ENCODE measurements around the gene DERA.
"Not testable (repeated sequence)": the region's sequence is repeated elsewhere in the genome, so short reads cannot be mapped to it uniquely, and the experiment has no call there.

Gene DERA

DNA sequence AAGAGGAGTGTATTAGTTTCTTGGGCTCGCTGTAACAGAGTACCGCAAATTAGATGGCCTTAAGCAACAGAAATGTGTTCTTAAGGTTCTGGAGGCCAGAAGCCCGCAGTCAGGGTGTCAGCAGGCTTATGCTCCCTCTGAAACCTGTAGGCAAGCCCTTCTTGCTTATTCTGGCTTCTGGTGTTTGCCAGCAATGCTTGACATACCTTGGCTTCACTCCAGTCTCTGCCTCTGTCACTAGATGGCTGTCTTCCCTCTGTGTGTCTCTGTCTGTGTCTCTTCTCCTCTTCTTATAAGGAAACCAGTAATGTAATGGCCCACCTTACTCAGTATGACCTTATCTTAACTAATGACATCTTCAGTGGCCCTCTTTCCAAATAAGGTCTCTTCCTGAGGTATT is 85.1 kb downstream of the DERA start:
- no peak overlapping the region for H3K4me3 ChIP-seq (ENCODE audit: low read depth in 1 of 2, low read length in 2 of 2)
- peaks cover 0 to 3% of the 10 kb centered on the region in 2 donors for H3K36me3 ChIP-seq (ENCODE audit: control insufficient read depth in 1 of 2, insufficient read depth in 2 of 2, low read length in 2 of 2)
- no peaks in the 10 kb centered on the region for H3K27me3 ChIP-seq (ENCODE audit: control insufficient read depth in 1 of 2, insufficient read depth in 2 of 2, low read length in 2 of 2)
- no peaks in the 10 kb centered on the region for H3K9me3 ChIP-seq (ENCODE audit: control insufficient read depth in 1 of 2, low read length in 2 of 2)
- H3K27ac ChIP-seq (ENCODE audit: low read depth, low read length): no peak overlapping the region
- H3K9ac ChIP-seq (ENCODE audit: low read depth in 1 of 2, low read length in 2 of 2): no peak overlapping the region
- H3K4me1 ChIP-seq (ENCODE audit: control insufficient read depth in 1 of 2, insufficient read depth in 2 of 2, low read length in 2 of 2): no peaks in the 10 kb centered on the region

DNA sequence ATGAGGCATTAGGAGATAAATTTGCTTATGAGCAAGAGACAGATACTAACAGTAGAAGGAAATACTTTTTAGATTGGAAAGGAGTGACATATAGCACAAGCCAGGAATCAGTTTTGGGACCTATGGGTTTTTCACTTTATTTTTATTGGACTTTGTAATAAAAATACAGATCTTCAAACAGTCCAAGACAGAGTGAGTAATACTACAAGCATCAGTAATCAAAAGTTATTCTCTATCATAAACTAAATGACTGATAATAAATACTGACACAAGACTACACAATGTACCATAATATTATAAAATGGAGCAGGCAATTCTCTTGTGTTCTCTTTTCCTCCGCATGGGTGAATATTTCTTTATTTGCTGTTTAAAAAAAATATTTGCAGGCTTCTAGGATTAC is 85.8 kb downstream of the DERA start:
- H3K27me3 ChIP-seq (ENCODE audit: control insufficient read depth in 1 of 2, insufficient read depth in 2 of 2, low read length in 2 of 2): no peaks in the 10 kb centered on the region
- no peaks in the 10 kb centered on the region for H3K4me1 ChIP-seq (ENCODE audit: control insufficient read depth in 1 of 2, insufficient read depth in 2 of 2, low read length in 2 of 2)
- no peaks in the 10 kb centered on the region for H3K9me3 ChIP-seq (ENCODE audit: control insufficient read depth in 1 of 2, low read length in 2 of 2)
- no peak overlapping the region for H3K27ac ChIP-seq (ENCODE audit: low read depth, low read length)
- H3K9ac ChIP-seq (ENCODE audit: low read depth in 1 of 2, low read length in 2 of 2): no peak overlapping the region
- no peak overlapping the region for H3K4me3 ChIP-seq (ENCODE audit: low read depth in 1 of 2, low read length in 2 of 2)
- H3K36me3 ChIP-seq (ENCODE audit: control insufficient read depth in 1 of 2, insufficient read depth in 2 of 2, low read length in 2 of 2): peaks cover 0 to 3% of the 10 kb centered on the region in 2 donors

DNA sequence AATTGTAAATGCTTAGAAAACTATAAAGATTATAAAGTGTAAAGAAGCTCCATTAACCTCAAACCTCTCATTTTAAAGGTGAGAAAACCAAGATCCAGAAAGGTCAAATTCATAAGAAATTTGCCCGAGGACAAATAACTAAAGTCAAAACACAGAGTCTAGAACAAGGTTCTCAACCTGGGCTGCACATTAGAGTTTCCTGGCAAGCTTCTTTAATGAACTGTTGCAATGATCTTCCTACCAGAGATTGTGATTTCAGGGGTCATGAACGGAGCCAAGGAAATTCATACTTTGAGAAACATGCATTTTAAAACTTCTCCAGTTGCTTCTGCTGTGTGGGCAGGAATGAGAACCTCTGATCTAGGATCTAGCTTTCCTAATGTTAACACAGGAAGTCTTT is 86.8 kb downstream of the DERA start:
- H3K9ac ChIP-seq (ENCODE audit: low read depth in 1 of 2, low read length in 2 of 2): no peak overlapping the region
- H3K27ac ChIP-seq (ENCODE audit: low read depth, low read length): no peak overlapping the region
- peaks cover 0 to 3% of the 10 kb centered on the region in 2 donors for H3K36me3 ChIP-seq (ENCODE audit: control insufficient read depth in 1 of 2, insufficient read depth in 2 of 2, low read length in 2 of 2)
- H3K27me3 ChIP-seq (ENCODE audit: control insufficient read depth in 1 of 2, insufficient read depth in 2 of 2, low read length in 2 of 2): no peaks in the 10 kb centered on the region
- no peak overlapping the region for H3K4me3 ChIP-seq (ENCODE audit: low read depth in 1 of 2, low read length in 2 of 2)
- H3K9me3 ChIP-seq (ENCODE audit: control insufficient read depth in 1 of 2, low read length in 2 of 2): no peaks in the 10 kb centered on the region
- H3K4me1 ChIP-seq (ENCODE audit: control insufficient read depth in 1 of 2, insufficient read depth in 2 of 2, low read length in 2 of 2): no peaks in the 10 kb centered on the region

DNA sequence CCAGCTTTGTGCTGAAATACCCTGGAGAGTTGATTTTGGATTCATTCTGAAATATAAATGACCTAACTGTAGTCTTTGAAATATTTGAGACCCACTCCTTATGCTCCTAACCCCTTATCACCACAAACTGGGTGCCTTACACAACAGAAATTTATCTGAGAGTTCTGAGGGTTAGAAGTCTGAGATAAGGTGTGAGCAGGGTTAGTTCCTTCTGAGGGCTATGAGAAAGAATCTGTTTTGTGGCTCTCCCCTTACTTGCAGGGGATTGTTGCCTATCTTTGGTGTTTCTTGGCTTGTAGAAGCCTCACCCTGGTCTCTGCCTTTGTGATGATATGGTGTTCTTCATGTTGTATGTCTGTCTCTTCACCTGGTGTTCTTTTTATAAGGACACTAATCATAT is 91.7 kb downstream of the DERA start:
- Histone ChIP-seq H3K27ac (ENCODE audit: low read depth, low read length) (no peak overlapping the region), H3K4me1 (ENCODE audit: control insufficient read depth in 1 of 2, insufficient read depth in 2 of 2, low read length in 2 of 2) (no peaks in the 10 kb centered on the region), H3K27me3 (ENCODE audit: control insufficient read depth in 1 of 2, insufficient read depth in 2 of 2, low read length in 2 of 2) (no peaks in the 10 kb centered on the region), H3K36me3 (ENCODE audit: control insufficient read depth in 1 of 2, insufficient read depth in 2 of 2, low read length in 2 of 2) (peaks cover 5% of the 10 kb centered on the region in 2 donors), H3K4me3 (ENCODE audit: low read depth in 1 of 2, low read length in 2 of 2) (no peak overlapping the region), H3K9me3 (ENCODE audit: control insufficient read depth in 1 of 2, low read length in 2 of 2) (no peaks in the 10 kb centered on the region), H3K9ac (ENCODE audit: low read depth in 1 of 2, low read length in 2 of 2) (no peak overlapping the region)

DNA sequence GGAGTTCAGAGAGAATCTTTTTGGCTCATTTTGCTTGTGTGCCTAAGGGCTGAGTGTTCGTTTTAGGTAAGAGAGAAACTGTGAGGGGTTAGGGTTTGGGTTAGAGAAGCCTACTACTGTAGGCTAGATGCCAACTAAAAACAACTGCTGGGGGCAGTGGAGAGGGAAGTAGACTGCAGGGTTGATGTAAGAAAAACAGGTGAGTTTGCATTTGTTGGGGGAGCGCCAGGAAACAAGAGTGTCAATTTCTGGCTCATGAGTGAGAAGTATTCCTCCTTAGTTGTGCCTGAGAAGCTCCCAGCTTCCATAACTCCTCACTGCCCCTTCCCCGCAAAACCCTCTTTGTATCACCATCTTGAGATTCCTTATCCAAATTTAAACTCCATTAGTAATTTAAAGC is 92.3 kb downstream of the DERA start:
- Histone ChIP-seq H3K4me3 (ENCODE audit: low read depth in 1 of 2, low read length in 2 of 2) (no peak overlapping the region), H3K4me1 (ENCODE audit: control insufficient read depth in 1 of 2, insufficient read depth in 2 of 2, low read length in 2 of 2) (no peaks in the 10 kb centered on the region), H3K27ac (ENCODE audit: low read depth, low read length) (no peak overlapping the region), H3K9me3 (ENCODE audit: control insufficient read depth in 1 of 2, low read length in 2 of 2) (no peaks in the 10 kb centered on the region), H3K9ac (ENCODE audit: low read depth in 1 of 2, low read length in 2 of 2) (no peak overlapping the region), H3K27me3 (ENCODE audit: control insufficient read depth in 1 of 2, insufficient read depth in 2 of 2, low read length in 2 of 2) (no peaks in the 10 kb centered on the region), H3K36me3 (ENCODE audit: control insufficient read depth in 1 of 2, insufficient read depth in 2 of 2, low read length in 2 of 2) (peaks cover 5% of the 10 kb centered on the region in 2 donors)

DNA sequence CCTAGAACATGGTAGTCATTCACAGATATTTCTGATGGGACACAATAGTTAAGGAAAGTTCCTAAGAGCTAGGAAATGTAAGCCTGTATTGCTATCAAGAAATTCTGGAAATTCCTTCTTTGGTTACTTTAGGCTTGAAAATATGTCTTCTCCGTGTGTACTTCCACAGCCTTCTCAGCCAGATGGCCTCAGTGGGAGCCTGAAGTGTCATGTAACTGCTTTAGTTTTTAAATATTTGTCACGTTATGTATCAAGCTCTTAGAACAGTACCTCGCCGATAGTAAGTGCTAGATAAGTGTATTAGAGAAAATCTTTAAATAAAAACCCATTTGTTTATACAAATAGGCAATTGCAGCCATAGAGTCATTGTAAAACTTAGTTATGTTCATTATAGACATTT is 95.6 kb downstream of the DERA start:
- Histone ChIP-seq H3K4me1 (ENCODE audit: control insufficient read depth in 1 of 2, insufficient read depth in 2 of 2, low read length in 2 of 2) (no peaks in the 10 kb centered on the region), H3K36me3 (ENCODE audit: control insufficient read depth in 1 of 2, insufficient read depth in 2 of 2, low read length in 2 of 2) (peaks cover 2 to 5% of the 10 kb centered on the region in 2 donors), H3K9ac (ENCODE audit: low read depth in 1 of 2, low read length in 2 of 2) (no peak overlapping the region), H3K27me3 (ENCODE audit: control insufficient read depth in 1 of 2, insufficient read depth in 2 of 2, low read length in 2 of 2) (no peaks in the 10 kb centered on the region), H3K9me3 (ENCODE audit: control insufficient read depth in 1 of 2, low read length in 2 of 2) (no peaks in the 10 kb centered on the region), H3K27ac (ENCODE audit: low read depth, low read length) (no peak overlapping the region), H3K4me3 (ENCODE audit: low read depth in 1 of 2, low read length in 2 of 2) (no peak overlapping the region)

DNA sequence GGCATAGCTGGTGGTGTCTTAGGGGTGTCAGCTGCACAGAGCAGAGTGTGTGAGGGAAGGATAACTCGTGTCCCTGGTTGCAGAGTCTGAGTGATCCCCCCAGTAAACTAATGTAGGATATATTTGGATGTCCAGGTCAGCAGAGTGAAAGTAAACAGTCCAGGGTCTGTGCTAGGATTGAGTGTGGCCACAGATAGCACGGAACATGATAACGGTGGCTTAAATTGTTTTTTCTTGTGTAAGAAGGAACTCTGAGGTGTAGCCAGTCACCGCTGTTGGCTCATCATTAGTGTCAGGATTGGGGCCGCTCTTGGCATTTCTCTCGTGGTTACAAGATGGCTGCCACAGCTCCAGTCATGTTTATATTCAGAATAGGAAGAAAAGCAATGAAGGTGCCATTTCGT is 97.3 kb downstream of the DERA start:
- H3K9ac ChIP-seq (ENCODE audit: low read depth in 1 of 2, low read length in 2 of 2): no peak overlapping the region
- no peak overlapping the region for H3K27ac ChIP-seq (ENCODE audit: low read depth, low read length)
- H3K9me3 ChIP-seq (ENCODE audit: control insufficient read depth in 1 of 2, low read length in 2 of 2): no peaks in the 10 kb centered on the region
- H3K36me3 ChIP-seq (ENCODE audit: control insufficient read depth in 1 of 2, insufficient read depth in 2 of 2, low read length in 2 of 2): peaks cover 2 to 5% of the 10 kb centered on the region in 2 donors
- H3K27me3 ChIP-seq (ENCODE audit: control insufficient read depth in 1 of 2, insufficient read depth in 2 of 2, low read length in 2 of 2): no peaks in the 10 kb centered on the region
- H3K4me3 ChIP-seq (ENCODE audit: low read depth in 1 of 2, low read length in 2 of 2): no peak overlapping the region
- H3K4me1 ChIP-seq (ENCODE audit: control insufficient read depth in 1 of 2, insufficient read depth in 2 of 2, low read length in 2 of 2): no peaks in the 10 kb centered on the region

DNA sequence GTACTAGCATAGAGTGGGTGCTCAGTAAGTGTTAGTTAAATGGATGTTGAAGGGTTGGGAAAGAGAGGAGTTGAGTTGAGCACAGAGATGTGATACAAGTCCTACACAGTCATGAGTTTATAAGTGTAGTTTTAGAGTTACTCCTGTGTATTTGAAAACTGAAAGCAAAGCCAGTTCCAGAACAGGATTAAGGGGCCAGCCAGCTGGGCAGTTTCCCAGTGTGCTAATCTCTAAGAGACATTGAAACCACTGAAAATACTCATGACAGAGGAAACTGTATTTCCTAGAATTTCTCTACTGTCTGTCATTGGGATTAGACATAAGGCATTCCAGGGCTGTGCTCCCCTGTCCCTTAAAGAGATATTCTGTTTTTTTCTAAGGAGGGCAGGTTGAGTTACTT is 101.0 kb downstream of the DERA start:
- no peak overlapping the region for H3K9ac ChIP-seq (ENCODE audit: low read depth in 1 of 2, low read length in 2 of 2)
- H3K27me3 ChIP-seq (ENCODE audit: control insufficient read depth in 1 of 2, insufficient read depth in 2 of 2, low read length in 2 of 2): no peaks in the 10 kb centered on the region
- no peak overlapping the region for H3K27ac ChIP-seq (ENCODE audit: low read depth, low read length)
- H3K9me3 ChIP-seq (ENCODE audit: control insufficient read depth in 1 of 2, low read length in 2 of 2): peaks cover 9 to 17% of the 10 kb centered on the region in 2 donors
- H3K4me3 ChIP-seq (ENCODE audit: low read depth in 1 of 2, low read length in 2 of 2): no peak overlapping the region
- no peaks in the 10 kb centered on the region for H3K4me1 ChIP-seq (ENCODE audit: control insufficient read depth in 1 of 2, insufficient read depth in 2 of 2, low read length in 2 of 2)
- peaks cover 0 to 13% of the 10 kb centered on the region in 2 donors for H3K36me3 ChIP-seq (ENCODE audit: control insufficient read depth in 1 of 2, insufficient read depth in 2 of 2, low read length in 2 of 2)

DNA sequence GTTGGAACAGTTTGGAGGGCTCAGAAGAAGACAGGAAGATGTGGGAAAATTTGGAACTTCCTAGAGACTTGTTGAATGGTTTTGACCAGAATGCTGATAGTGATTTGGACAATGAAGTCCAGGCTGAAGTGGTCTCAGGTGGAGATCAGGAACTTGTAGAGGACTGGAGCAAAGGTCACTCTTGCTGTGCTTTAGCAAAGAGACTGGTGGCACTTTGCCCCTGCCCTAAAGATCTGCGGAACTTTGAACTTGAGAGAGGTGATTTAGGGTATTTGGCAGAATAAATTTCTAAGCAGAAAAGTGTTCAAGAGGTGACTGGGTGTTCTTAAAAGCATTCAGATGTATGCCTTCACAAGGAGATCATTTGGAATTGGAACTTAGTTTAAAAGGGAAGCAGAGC is 102.6 kb downstream of the DERA start:
- H3K27me3 ChIP-seq (ENCODE audit: control insufficient read depth in 1 of 2, insufficient read depth in 2 of 2, low read length in 2 of 2); H3K4me3 ChIP-seq (ENCODE audit: low read depth in 1 of 2, low read length in 2 of 2); H3K9ac ChIP-seq (ENCODE audit: low read depth in 1 of 2, low read length in 2 of 2); H3K27ac ChIP-seq (ENCODE audit: low read depth, low read length); H3K4me1 ChIP-seq (ENCODE audit: control insufficient read depth in 1 of 2, insufficient read depth in 2 of 2, low read length in 2 of 2): not testable (repeated sequence)
- H3K36me3 ChIP-seq (ENCODE audit: control insufficient read depth in 1 of 2, insufficient read depth in 2 of 2, low read length in 2 of 2): peaks cover 0 to 13% of the 10 kb centered on the region in 2 donors
- peaks cover 9 to 17% of the 10 kb centered on the region in 2 donors for H3K9me3 ChIP-seq (ENCODE audit: control insufficient read depth in 1 of 2, low read length in 2 of 2)

DNA sequence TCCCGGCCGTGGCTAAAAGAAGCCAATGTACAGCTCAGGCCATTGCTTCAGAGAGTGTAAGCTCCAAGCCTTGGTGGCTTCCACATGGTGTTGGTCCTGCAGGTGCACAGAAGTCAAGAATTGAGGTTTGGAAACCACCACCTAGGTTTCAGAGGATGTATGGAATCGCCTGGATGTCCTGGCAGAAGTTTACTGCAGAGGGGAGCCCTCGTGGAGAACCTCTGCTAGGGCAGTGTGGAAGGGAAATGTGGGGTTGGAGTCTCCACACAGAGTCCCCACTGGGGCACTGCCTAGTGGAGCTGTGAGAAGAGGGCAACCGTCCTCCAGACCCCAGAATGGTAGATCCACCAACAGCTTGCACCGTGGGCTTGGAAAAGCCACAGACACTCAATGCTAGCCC is 103.3 kb downstream of the DERA start:
- peaks cover 0 to 13% of the 10 kb centered on the region in 2 donors for H3K36me3 ChIP-seq (ENCODE audit: control insufficient read depth in 1 of 2, insufficient read depth in 2 of 2, low read length in 2 of 2)
- H3K4me3 ChIP-seq (ENCODE audit: low read depth in 1 of 2, low read length in 2 of 2); H3K27ac ChIP-seq (ENCODE audit: low read depth, low read length); H3K9ac ChIP-seq (ENCODE audit: low read depth in 1 of 2, low read length in 2 of 2); H3K27me3 ChIP-seq (ENCODE audit: control insufficient read depth in 1 of 2, insufficient read depth in 2 of 2, low read length in 2 of 2); H3K4me1 ChIP-seq (ENCODE audit: control insufficient read depth in 1 of 2, insufficient read depth in 2 of 2, low read length in 2 of 2): not testable (repeated sequence)
- H3K9me3 ChIP-seq (ENCODE audit: control insufficient read depth in 1 of 2, low read length in 2 of 2): peaks cover 9 to 17% of the 10 kb centered on the region in 2 donors

DNA sequence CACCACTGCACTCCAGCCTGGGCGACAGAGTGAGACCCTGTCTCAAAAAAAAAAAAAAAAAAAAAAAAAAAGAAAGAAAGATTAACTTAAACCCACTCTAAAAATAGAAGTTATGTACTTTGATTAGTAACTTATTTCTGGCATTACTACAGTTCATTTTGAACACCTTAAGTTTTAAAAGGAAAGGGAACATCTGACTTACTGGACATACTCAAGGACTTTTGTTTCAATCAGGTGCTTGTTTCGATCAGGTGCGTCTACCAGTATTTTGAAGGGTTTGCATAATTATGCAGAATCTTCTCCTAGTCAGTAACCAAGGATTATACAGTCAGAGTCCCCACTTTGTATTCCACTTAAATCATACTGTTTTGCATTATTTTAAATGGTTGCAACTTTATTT is 105.6 kb downstream of the DERA start:
- Histone ChIP-seq H3K9me3 (ENCODE audit: control insufficient read depth in 1 of 2, low read length in 2 of 2) (peaks cover 17% of the 10 kb centered on the region in 2 donors), H3K27ac (ENCODE audit: low read depth, low read length) (no peak overlapping the region), H3K36me3 (ENCODE audit: control insufficient read depth in 1 of 2, insufficient read depth in 2 of 2, low read length in 2 of 2) (peaks cover 0 to 13% of the 10 kb centered on the region in 2 donors), H3K27me3 (ENCODE audit: control insufficient read depth in 1 of 2, insufficient read depth in 2 of 2, low read length in 2 of 2) (no peaks in the 10 kb centered on the region), H3K4me3 (ENCODE audit: low read depth in 1 of 2, low read length in 2 of 2) (no peak overlapping the region), H3K9ac (ENCODE audit: low read depth in 1 of 2, low read length in 2 of 2) (no peak overlapping the region), H3K4me1 (ENCODE audit: control insufficient read depth in 1 of 2, insufficient read depth in 2 of 2, low read length in 2 of 2) (no peaks in the 10 kb centered on the region)

Measured in duodenal mucosa (tissue), 2 donors.